B cell (primary cell): Measurements from ENCODE around the gene CAPZA2. TPM values are rescaled to one million over a fixed set of nuclear protein-coding genes. Genes with fewer than 3 reads are reported as not detected.

ENCODE experiments used
- ATAC-seq: fragments of 200-7000 bp; cut with Tn5 transposase; one replicate; pipeline ENCODE4 v1.10.0; 2021; ENCODE audit warnings: low read depth, mild to moderate bottlenecking, moderate number of reproducible peaks, moderate library complexity
- CTCF ChIA-PET: fragments of 350-600 bp; sonication (Branson Sonifier 250); formaldehyde crosslinking; loops from one replicate; lab custom pipeline; 2021; ENCODE audit warnings: antibody characterized with exemption, inconsistent platforms; lab: Charles Lee
- POLR2A ChIA-PET: fragments of 350-600 bp; sonication (Branson Sonifier 250); formaldehyde crosslinking; loops from one replicate; lab custom pipeline; 2021; ENCODE audit warnings: antibody characterized with exemption; lab: Charles Lee
- DNase-seq: peaks from one replicate; pipeline ENCODE4 v3.0.0; 2013
- H2AFZ ChIP-seq: 2 replicates; pipeline ENCODE4 v1.6.1; 2012; ENCODE audit warnings: mild to moderate bottlenecking, low read depth, low read length; ENCODE audit not compliant: insufficient read depth, poor library complexity, severe bottlenecking
- H3K27ac ChIP-seq, 2 donors: 1 replicate in 1 of 2; 2 replicates in 1 of 2; pipeline ENCODE4 v1.5.1; 2012 to 2013; ENCODE audit warnings: low read length in 2 of 2, mild to moderate bottlenecking in 2 of 2, moderate library complexity in 1 of 2
- H3K27me3 ChIP-seq, 4 experiments: fragments of 200-600 bp in 1 of 4; sonication (generic) in 1 of 4; replicated peaks in 1 of 4; 1 replicate in 2 of 4; 2 replicates in 2 of 4; pipeline versions ENCODE4 v1.6.1 to v1.7.0; 2013 to 2016; ENCODE audit warnings: low read length in 3 of 4, mild to moderate bottlenecking in 2 of 4, mixed read lengths in 1 of 4, moderate library complexity in 1 of 4; ENCODE audit not compliant: insufficient read depth in 4 of 4, control insufficient read depth in 3 of 4; ENCODE audit errors: control extremely low read depth in 1 of 4
- H3K36me3 ChIP-seq, 2 experiments: replicated peaks in 1 of 2; 1 replicate in 1 of 2; 2 replicates in 1 of 2; pipeline versions ENCODE4 v1.6.1 to v1.7.1; 2013; ENCODE audit warnings: low read length in 1 of 2; ENCODE audit not compliant: insufficient read depth in 2 of 2, control insufficient read depth in 1 of 2; ENCODE audit errors: control extremely low read depth in 1 of 2, extremely low read depth in 1 of 2
- H3K4me1 ChIP-seq, 2 donors: fragments of 200-600 bp in 1 of 2; sonication (generic) in 1 of 2; 1 replicate in 1 of 2; 2 replicates in 1 of 2; pipeline versions ENCODE4 v1.5.1 to v1.6.1; 2013 to 2017; ENCODE audit warnings: low read length in 2 of 2; ENCODE audit not compliant: control insufficient read depth in 2 of 2, insufficient read depth in 2 of 2
- H3K4me2 ChIP-seq: replicated peaks from 2 replicates; pipeline ENCODE3; 2012; ENCODE audit warnings: mild to moderate bottlenecking, low read depth, low read length; ENCODE audit not compliant: poor library complexity, severe bottlenecking
- H3K4me3 ChIP-seq, 5 experiments: fragments of 200-600 bp in 1 of 5; sonication (generic) in 1 of 5; 1 replicate in 3 of 5; 2 replicates in 2 of 5; pipeline versions ENCODE4 v1.5.1 to v1.7.0; 2011 to 2016; ENCODE audit warnings: low read length in 4 of 5, mild to moderate bottlenecking in 4 of 5, low read depth in 2 of 5, control low read depth in 1 of 5, moderate library complexity in 1 of 5; ENCODE audit not compliant: insufficient read depth in 1 of 5; ENCODE audit errors: control extremely low read depth in 1 of 5, extremely low read depth in 1 of 5
- H3K79me2 ChIP-seq: fragments of 200-600 bp; sonication (generic); one replicate; pipeline ENCODE4 v1.6.0; 2016; ENCODE audit warnings: low read length; ENCODE audit not compliant: control insufficient read depth, insufficient read depth
- H3K9ac ChIP-seq: fragments of 200-600 bp; sonication (generic); 2 replicates; pipeline ENCODE4 v1.6.1; 2017; ENCODE audit warnings: mild to moderate bottlenecking, low read length, moderate library complexity
- H3K9me3 ChIP-seq, 3 donors: one replicate each; pipeline versions ENCODE4 v1.6.1 to v1.7.1; 2013; ENCODE audit warnings: low read length in 2 of 3; ENCODE audit not compliant: control insufficient read depth in 2 of 3, insufficient read depth in 1 of 3; ENCODE audit errors: control extremely low read depth in 1 of 3
- H4K20me1 ChIP-seq: 2 replicates; pipeline ENCODE4 v1.6.0; 2012; ENCODE audit warnings: mild to moderate bottlenecking, low read length; ENCODE audit not compliant: insufficient read depth, control insufficient read depth, poor library complexity, severe bottlenecking
- H3K27ac Mint-ChIP-seq: one replicate; pipeline ENCODE4 v1.8.0; 2021; ENCODE audit warnings: mixed read lengths
- H3K27me3 Mint-ChIP-seq: one replicate; pipeline ENCODE4 v1.8.0; 2021; ENCODE audit warnings: mixed read lengths
- H3K4me1 Mint-ChIP-seq: one replicate; pipeline ENCODE4 v1.8.0; 2021; ENCODE audit warnings: mixed read lengths
- H3K4me3 Mint-ChIP-seq: one replicate; pipeline ENCODE4 v1.8.0; 2021; ENCODE audit warnings: mixed read lengths
- H3K9me3 Mint-ChIP-seq: one replicate; pipeline ENCODE4 v1.8.0; 2022; ENCODE audit warnings: mixed read lengths; ENCODE audit not compliant: insufficient read depth
- CTCF ChIP-seq: fragments of 200-600 bp; IDR thresholded peaks from one replicate; pipeline ENCODE4 v1.8.0; 2022; ENCODE audit warnings: antibody characterized with exemption, mild to moderate bottlenecking
- EZH2 ChIP-seq: IDR thresholded peaks from 2 replicates; pipeline ENCODE4 v1.6.1; 2012; ENCODE audit warnings: borderline replicate concordance, low read depth, mild to moderate bottlenecking, moderate library complexity, low read length; ENCODE audit not compliant: insufficient read depth, poor library complexity, severe bottlenecking
- WGBS: methylation state at CpG from one replicate; pipeline ENCODE4 v1.1.5; 2013; ENCODE audit warnings: missing lambda C conversion rate; ENCODE audit not compliant: insufficient coverage; 5-methylcytosine and 5-hydroxymethylcytosine counted together
- intact Hi-C: fragments of 100-400 bp; cut with micrococcal nuclease; formaldehyde crosslinking; loops from one replicate; pipeline ENCODE4 v1.10.0; 2022
- polyA plus RNA-seq: library from polyadenylated mRNA; depleted of rRNA; stranded (reverse); fragments of >200 nt; gene quantifications from 2 replicates; pipeline ENCODE4 v1.2.3, GENCODE V29; 2012
- total RNA-seq, 2 donors: library from RNA; stranded (reverse); fragments of 120-200 nt in 1 of 2; gene quantifications; 1 replicate in 1 of 2; 2 replicates in 1 of 2; pipeline versions ENCODE4 v1.2.3 to v1.2.4, GENCODE V29; 2013 to 2022

The CAPZA2 gene
- total and polyA plus RNA-seq, 2 donors (not counting 1 experiment from before 2014, with no cell fraction given) = 15.0 to 79.0 TPM

GRCh38 chr7:116859323-116859722 is 3.1 kb upstream of the CAPZA2 start:
- H3K4me2 ChIP-seq = no peak overlapping the region
- H3K4me1 Mint-ChIP-seq = peaks cover 19% of the 10 kb centered on the region
- no peak for DNase-seq
- TF ChIP-seq CTCF = no peak
- TF ChIP-seq EZH2 = no peak
- intact Hi-C loops = no loop called here
- H3K27me3 Mint-ChIP-seq = peaks cover 33% of the 10 kb centered on the region
- POLR2A ChIA-PET = no interaction called here
- no peak overlapping the region for H3K4me3 ChIP-seq
- H3K9ac ChIP-seq = no peak overlapping the region
- WGBS = no CpG with 5 or more reads among the region's 1 CpG
- ATAC-seq = no peak
- no peaks in the 10 kb centered on the region for H3K9me3 Mint-ChIP-seq
- H2AFZ ChIP-seq = no peak overlapping the region
- H3K4me1 ChIP-seq = peaks cover 17 to 19% of the 10 kb centered on the region in 2 donors
- peaks cover 10% of the 10 kb centered on the region for H4K20me1 ChIP-seq
- H3K27ac Mint-ChIP-seq = no peak overlapping the region
- H3K27me3 ChIP-seq = peaks cover 0 to 4% (median 0%) of the 10 kb centered on the region in 4 experiments
- H3K79me2 ChIP-seq = peaks cover 29% of the 10 kb centered on the region
- no peaks in the 10 kb centered on the region for H3K36me3 ChIP-seq
- CTCF ChIA-PET = interaction anchor here (0.7 kb wide), 1 partner anchor 17 kb away, joined by 3 read pairs; no protein-coding TSS in a partner anchor
- no peak overlapping the region for H3K27ac ChIP-seq
- H3K4me3 Mint-ChIP-seq = no peak overlapping the region
- H3K9me3 ChIP-seq = no peaks in the 10 kb centered on the region

- peak overlapping the region; percentile 17 for H3K9ac ChIP-seq
- Mint-ChIP-seq H3K4me3 (peak overlapping the region; percentile 92), H3K27me3 (peaks cover 25% of the 10 kb centered on the region), H3K9me3 (no peaks in the 10 kb centered on the region), H3K4me1 (peaks cover 33% of the 10 kb centered on the region), H3K27ac (peak overlapping the region; percentile 87)
- H3K4me1 ChIP-seq = peaks cover 17 to 19% of the 10 kb centered on the region in 2 donors
- H3K9me3 ChIP-seq = no peaks in the 10 kb centered on the region
- DNase-seq (no peak), ATAC-seq (no peak)
- H4K20me1 ChIP-seq = peaks cover 10% of the 10 kb centered on the region
- H3K36me3 ChIP-seq = no peaks in the 10 kb centered on the region
- peak overlapping the region in 2 of 5 experiments; percentile 31 for H3K4me3 ChIP-seq
- H3K27me3 ChIP-seq = no peaks in the 10 kb centered on the region
- no peak overlapping the region for H3K27ac ChIP-seq
- H3K4me2 ChIP-seq = peak overlapping the region; percentile 95
- CTCF ChIA-PET = interaction anchor here (1.7 kb wide), 1 partner anchor 258 kb away, joined by 3 read pairs; no protein-coding TSS in a partner anchor
- POLR2A ChIA-PET = no interaction called here
- intact Hi-C loops = loop anchor here (1.0 to 2.0 kb wide), 4 partner anchors 92 to 1321 kb away; partner anchors contain the start of genes ST7 and TES
- H2AFZ ChIP-seq = peak overlapping the region; percentile 68
- TF ChIP-seq EZH2 (no peak), CTCF (no peak)
- no CpG with 5 or more reads among the region's 4 CpGs for WGBS
- peaks cover 53% of the 10 kb centered on the region for H3K79me2 ChIP-seq
Observed at GRCh38 chr7:116861717-116862116, 670 bp upstream of the CAPZA2 start.
